HG03159 (cell line): ENCODE results near the gene SAMD1.

Experiments used
- ATAC-seq: cut with Tn5 transposase; IDR thresholded peaks from one replicate; pipeline ENCODE4 v1.9.1; 2021; ENCODE audit warnings: mild to moderate bottlenecking, moderate library complexity; ENCODE audit not compliant: unreplicated experiment

The SAMD1 gene

DNA sequence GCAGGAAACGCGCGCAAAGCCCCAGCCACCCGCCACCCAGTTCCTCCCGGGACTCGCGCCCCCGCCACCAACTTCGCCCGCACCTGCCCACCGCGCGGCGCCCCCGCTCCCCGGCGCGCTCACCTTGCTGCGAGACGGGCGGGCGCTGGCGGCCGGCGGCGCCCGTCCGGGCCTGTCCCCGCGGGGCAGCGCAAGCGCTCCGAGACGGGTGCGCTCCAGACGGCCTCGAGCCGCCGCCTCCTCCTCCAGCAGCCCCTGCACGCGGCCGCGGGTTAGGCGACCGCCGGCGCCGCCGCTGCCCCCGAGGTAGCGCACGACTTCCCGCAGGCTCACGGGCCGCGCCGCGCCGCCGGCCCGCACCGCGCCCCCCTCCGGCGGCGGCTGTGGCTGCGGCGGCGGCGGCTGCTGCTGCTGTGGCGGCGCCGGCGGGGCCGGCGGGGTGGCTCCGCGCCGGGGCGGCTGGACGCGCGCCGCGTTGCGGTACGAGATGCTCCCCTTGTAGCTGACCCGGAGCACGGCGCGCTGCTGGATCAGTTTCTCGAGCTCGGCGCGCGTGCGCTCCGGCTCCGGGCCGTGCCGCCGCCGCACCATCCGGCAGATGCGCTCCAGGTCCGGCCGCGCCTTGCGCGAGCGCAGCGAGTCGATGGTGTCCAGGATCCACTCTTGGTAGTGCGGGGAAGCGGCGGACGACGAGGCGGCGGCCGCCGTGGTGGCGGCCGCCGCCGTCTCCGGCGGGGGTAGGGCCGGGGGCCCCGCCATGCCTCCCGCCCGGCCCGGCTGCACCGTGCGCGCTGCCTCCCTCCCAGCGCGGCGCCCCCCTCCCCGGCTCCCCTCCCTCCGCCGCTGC is 666 bp downstream of the SAMD1 start:
- peak; percentile 17 for ATAC-seq

- no peak for ATAC-seq
Observed at GRCh38 chr19:14089412-14089661, 1.2 kb downstream of the SAMD1 start.

GRCh38 chr19:14088634-14089411 is 1.7 kb downstream of the SAMD1 start:
- ATAC-seq, result no peak

GRCh38 chr19:14086098-14086497 is 4.5 kb downstream of the SAMD1 start:
- no peak for ATAC-seq

DNA sequence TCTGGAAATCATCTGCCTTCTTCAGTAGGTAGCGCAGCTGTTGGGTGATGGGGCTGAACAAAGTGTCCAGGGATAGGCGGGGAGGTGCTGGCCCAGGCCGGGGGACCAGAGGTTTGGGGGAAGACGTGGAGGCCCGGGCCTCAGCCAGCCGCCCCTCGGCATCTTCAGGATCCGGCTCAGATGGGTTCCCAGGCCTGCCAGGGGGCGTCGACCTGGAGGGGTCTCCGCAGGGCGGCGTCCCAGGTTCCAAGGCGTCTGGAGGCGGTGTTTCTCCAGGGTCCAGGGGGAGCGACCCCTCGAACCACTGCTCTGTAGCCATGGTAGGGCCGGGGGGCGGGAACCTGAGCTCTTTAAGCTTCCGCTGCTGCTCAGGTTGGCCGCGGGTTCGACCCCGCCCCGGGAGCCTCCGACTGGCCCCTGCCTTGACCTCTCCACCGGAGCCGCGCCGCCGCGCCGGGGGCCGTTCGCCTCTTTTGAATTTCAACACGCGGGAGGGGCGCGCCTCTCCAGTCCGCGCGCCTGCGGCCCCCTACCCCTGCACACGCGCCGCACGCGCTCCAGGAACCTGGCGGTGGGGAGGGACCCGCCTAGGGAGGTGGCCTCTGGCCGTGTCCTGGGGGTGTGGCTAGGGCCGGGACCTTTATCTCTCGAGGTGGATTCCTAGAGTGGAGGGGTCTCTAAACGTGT is 5.1 kb downstream of the SAMD1 start, which contains the start of gene C19orf67:
Gene C19orf67, minus strand, starts transcription at position 475 of the 687 bp plus-strand sequence. Its CDS starts 156 bp downstream, at position 319.
- no peak for ATAC-seq

- no peak for ATAC-seq
Observed at GRCh38 chr19:14082675-14082960, 7.9 kb downstream of the SAMD1 start.

- ATAC-seq, result no peak
Observed at GRCh38 chr19:14081797-14082674, 8.5 kb downstream of the SAMD1 start.

GRCh38 chr19:14080887-14081796 is 9.4 kb downstream of the SAMD1 start:
- ATAC-seq, result peak; percentile 83

DNA sequence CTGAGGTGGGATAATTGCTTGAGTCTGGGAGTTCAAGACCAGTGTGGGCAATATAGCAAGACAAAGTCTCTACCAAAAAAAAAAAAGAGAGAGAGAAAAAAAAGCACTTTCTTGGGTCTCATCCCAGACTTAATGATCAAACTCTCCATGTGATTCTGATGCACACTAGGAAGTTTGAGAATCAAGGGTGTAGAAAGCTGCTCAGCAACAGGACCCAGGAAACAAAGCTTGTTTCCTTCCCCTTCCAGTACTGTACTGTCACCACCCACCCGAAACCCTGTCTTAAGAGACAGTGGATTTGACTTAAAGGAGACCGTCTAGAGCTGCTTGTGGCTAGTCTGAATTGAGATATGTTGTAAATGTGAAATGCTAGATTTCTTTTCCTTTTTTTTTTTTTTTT is 12.1 kb downstream of the SAMD1 start:
- ATAC-seq, result no peak

GRCh38 chr19:14073925-14074838 is 16.4 kb downstream of the SAMD1 start:
- ATAC-seq, result no peak

DNA sequence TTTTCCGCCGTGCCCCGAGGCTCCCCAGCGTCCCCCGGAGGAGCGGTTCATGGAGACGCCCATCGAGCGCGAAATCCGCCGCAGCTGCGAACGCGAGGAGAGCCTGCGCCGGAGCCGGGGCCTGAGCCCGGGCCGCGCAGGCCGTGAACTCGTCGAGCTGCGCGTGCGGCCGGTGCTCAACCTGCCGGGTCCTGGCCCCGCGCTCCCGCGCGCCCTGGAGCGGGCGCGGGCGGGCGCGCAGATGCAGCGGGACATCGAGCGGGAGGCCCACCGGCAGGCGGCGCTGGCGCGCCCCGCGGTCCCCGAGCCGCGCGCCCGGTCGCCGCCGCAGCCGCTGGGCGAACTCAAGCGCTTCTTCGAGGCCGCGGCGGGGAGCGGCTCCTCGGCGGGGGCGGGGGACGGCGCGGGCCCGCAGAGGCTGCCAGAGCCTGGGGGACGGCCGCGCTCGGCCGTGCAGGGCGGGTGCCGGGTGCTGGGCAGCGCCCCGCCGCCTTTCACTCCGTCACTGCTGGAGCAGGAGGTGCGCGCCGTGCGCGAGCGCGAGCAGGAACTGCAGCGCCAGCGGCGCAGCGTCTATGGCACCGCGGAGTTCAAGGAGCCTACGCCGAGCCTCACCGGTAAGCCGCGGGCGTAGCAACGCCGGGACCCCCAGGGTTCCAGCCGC is 17.2 kb downstream of the SAMD1 start:
- peak; percentile 49 for ATAC-seq

- no peak for ATAC-seq
Observed at GRCh38 chr19:14072535-14073260, 17.9 kb downstream of the SAMD1 start, which contains the start of gene MISP3. Gene MISP3, plus strand, starts transcription at chr19:14072786. Its CDS starts 524 bp downstream, at chr19:14073310.

DNA sequence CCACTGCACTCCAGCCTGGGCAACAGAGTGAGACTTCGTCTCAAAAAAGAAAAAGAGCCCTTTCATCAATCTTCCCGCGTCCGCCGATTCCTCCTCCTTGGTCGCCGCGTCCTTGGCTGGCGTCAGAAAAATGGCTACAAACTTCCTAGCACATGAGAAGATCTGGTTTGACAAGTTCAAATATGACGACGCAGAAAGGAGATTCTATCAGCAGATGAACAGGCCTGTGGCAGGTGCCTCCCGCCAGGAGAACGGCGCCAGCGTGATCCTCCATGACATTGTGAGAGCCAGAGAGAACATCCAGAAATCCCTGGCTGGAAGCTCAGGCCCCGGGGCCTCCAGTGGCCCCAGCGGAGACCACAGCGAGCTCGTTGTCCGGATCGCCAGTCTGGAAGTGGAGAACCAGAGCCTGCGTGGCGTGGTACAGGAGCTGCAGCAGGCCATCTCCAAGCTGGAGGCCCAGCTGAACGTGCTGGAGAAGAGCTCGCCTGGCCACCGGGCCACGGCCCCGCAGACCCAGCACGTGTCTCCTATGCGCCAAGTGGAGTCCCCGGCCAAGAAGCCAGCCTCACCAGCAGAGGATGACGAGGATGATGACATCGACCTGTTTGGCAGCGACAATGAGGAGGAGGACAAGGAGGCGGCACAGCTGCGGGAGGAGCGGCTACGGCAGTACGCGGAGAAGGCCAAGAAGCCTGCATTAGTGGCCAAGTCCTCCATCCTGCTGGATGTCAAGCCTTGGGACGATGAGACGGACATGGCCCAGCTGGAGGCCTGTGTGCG is 20.1 kb downstream of the SAMD1 start:
- no peak for ATAC-seq

DNA sequence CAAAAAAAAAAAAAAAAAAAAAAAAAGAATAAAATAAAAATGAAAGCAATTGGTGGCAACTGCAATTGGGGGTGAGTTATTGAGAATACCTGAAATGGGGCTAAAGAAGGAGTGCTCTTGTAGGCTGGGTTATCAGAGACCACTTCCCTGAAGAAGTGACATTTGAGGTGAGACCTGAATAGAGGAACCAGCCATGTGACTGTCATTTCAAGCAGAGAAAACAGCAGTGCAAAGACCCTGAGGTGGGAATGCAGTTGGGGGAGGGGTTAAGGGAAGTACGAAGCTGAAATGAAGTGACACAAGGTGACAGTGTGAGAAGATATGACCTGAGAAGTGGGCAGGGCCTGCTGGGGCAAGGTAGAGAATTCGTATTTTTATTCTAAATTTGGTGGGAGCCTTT is 24.4 kb downstream of the SAMD1 start:
- no peak for ATAC-seq

DNA sequence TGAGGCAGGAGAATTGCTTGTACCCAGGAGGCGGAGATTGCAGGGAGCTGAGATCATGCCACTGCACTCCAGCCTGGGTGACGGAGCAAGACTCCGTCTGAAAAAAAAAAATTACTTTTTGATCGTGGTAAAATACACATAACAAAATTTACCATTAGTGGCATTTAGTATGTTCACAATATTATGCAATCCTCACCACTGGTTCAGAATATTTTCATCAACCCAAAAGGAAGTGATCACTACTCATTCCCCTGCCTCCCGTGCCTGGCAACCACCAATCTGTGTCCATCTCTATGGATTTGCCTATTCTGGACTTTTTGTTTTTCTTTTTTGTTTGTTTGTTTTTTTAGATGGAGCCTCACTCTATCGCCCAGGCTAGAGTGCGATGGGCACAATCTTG is 27.4 kb downstream of the SAMD1 start:
- ATAC-seq, result no peak

- no peak for ATAC-seq
Observed at GRCh38 chr19:14062558-14062855, 28.0 kb downstream of the SAMD1 start.
